ENCODE measurements around the gene JADE1. TPM values are rescaled to one million over a fixed set of nuclear protein-coding genes. Genes with fewer than 3 reads are reported as not detected.

The JADE1 gene
- total and polyA plus RNA-seq, 9 of the 15 experiments (the other 6 are each of a cell fraction or from before 2014, with no cell fraction given), result 8.3 to 37.9 (median 24.4) TPM

DNA sequence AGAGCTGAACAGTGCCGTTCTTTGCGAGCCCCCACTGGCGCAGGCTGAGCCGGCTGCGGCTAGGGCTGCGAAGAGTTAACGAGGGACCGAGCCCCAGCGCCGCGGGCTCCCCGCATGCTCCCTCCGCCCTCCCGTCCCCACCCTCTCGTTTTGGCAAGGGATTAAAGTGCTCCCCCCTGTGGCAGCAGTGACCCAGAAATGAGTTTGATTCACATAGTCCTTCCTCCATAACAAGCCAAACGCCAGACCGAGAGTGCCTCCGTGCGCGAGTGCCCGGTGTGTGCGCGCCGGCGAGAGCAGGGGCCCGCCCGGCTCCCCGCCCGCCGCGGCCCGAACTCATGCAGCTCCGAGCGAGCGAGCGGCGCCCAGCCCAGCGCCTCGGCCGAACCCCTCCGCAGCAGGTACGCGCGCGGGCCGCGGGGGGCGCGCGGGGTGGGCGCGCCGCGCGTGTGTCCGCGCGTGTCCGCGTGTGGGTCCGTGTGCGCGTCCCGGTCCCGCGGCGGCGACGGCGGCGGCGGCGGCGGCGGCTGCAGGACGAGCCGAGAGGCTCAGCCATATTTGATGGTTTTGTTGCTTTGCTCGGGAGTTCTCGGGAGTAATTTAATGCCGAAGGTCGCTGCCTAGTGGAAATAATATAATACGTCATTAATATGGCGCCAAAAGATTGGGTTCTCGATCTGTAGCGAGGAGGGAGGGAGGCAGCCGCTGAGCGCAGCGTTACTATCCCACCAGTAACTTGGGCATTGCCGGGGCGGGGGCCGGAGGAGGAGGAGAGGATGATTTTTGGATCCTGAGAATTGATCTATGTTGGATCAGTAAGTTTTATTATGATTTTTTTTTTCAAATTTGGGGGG lies at the start of gene JADE1 (continued):
- TF ChIP-seq ZFPM2 (CRISPR knock-in tag; IDR thresholded peaks at IDR 0.05) (no peak), ARID1B (IDR thresholded peaks at IDR 0.05) (peak; percentile 29), CCAR2 (IDR thresholded peaks at IDR 0.05; ENCODE audit: low read depth, low read length) (no peak), BRD4 (IDR thresholded peaks at IDR 0.05) (no peak), ZNF24 (IDR thresholded peaks at IDR 0.05) (peak; percentile 66; the same call in 1 of the 2 replicates), MTA2 (IDR thresholded peaks at IDR 0.05; ENCODE audit: low read depth) (no peak), POLR3A (IDR thresholded peaks at IDR 0.05; ENCODE audit: borderline replicate concordance, extremely low read depth, insufficient read depth, insufficient read length) (no peak), ATF1 (CRISPR knock-in tag; IDR thresholded peaks at IDR 0.05) (no peak), ATF1 (tag; IDR thresholded peaks at IDR 0.05) (peak; percentile 63), KAT7 (CRISPR knock-in tag; IDR thresholded peaks at IDR 0.05; ENCODE audit: borderline replicate concordance) (peak; percentile 66; the same call in 1 of the 2 replicates), ZBTB17 (CRISPR knock-in tag; IDR thresholded peaks at IDR 0.05) (no peak), CHD2 (IDR thresholded peaks at IDR 0.05; ENCODE audit: low read depth, low read length) (no peak), POLR2H (tag; IDR thresholded peaks at IDR 0.05; ENCODE audit: low read depth) (peak; percentile 26), HCFC1 (IDR thresholded peaks at IDR 0.05; ENCODE audit: low read depth, low read length) (0 out of 2 replicates have a peak, but pooled peaks have one; percentile 44), ZNF212 (CRISPR knock-in tag; IDR thresholded peaks at IDR 0.05) (no peak), LCOR (CRISPR knock-in tag; IDR thresholded peaks at IDR 0.05) (peak; percentile 95), HNRNPUL1 (IDR thresholded peaks at IDR 0.05; ENCODE audit: low read length) (no peak), MAFG (tag; conservative IDR thresholded peaks at IDR 0.05) (no peak), NCOR1 (IDR thresholded peaks at IDR 0.05) (0 out of 2 replicates have a peak, but pooled peaks have one; percentile 19), RBM39 (optimal IDR thresholded peaks at IDR 0.05; ENCODE audit: low read depth, low read length) (no peak), CXXC5 (CRISPR knock-in tag; IDR thresholded peaks at IDR 0.05) (peak; percentile 76), TRIM28 (IDR thresholded peaks at IDR 0.05) (no peak)
- TF ChIP-seq, protein P1, sequence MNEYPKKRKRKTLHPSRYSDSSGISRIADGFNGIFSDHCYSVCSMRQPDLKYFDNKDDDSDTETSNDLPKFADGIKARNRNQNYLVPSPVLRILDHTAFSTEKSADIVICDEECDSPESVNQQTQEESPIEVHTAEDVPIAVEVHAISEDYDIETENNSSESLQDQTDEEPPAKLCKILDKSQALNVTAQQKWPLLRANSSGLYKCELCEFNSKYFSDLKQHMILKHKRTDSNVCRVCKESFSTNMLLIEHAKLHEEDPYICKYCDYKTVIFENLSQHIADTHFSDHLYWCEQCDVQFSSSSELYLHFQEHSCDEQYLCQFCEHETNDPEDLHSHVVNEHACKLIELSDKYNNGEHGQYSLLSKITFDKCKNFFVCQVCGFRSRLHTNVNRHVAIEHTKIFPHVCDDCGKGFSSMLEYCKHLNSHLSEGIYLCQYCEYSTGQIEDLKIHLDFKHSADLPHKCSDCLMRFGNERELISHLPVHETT (CRISPR knock-in tag; conservative IDR thresholded peaks at IDR 0.05 in 1 of 2, IDR thresholded peaks at IDR 0.05 in 1 of 2), result peak in 1 of 2 experiments; percentile 92; a peak in 2 of 4 replicates
- TF ChIP-seq, protein P2, sequence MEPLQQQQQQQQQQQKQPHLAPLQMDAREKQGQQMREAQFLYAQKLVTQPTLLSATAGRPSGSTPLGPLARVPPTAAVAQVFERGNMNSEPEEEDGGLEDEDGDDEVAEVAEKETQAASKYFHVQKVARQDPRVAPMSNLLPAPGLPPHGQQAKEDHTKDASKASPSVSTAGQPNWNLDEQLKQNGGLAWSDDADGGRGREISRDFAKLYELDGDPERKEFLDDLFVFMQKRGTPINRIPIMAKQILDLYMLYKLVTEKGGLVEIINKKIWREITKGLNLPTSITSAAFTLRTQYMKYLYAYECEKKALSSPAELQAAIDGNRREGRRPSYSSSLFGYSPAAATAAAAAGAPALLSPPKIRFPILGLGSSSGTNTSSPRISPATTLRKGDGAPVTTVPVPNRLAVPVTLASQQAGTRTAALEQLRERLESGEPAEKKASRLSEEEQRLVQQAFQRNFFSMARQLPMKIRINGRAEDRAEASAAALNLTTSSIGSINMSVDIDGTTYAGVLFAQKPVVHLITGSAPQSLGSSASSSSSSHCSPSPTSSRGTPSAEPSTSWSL (CRISPR knock-in tag; IDR thresholded peaks at IDR 0.05; ENCODE audit: borderline replicate concordance), result no peak
- TF ChIP-seq, protein P3, sequence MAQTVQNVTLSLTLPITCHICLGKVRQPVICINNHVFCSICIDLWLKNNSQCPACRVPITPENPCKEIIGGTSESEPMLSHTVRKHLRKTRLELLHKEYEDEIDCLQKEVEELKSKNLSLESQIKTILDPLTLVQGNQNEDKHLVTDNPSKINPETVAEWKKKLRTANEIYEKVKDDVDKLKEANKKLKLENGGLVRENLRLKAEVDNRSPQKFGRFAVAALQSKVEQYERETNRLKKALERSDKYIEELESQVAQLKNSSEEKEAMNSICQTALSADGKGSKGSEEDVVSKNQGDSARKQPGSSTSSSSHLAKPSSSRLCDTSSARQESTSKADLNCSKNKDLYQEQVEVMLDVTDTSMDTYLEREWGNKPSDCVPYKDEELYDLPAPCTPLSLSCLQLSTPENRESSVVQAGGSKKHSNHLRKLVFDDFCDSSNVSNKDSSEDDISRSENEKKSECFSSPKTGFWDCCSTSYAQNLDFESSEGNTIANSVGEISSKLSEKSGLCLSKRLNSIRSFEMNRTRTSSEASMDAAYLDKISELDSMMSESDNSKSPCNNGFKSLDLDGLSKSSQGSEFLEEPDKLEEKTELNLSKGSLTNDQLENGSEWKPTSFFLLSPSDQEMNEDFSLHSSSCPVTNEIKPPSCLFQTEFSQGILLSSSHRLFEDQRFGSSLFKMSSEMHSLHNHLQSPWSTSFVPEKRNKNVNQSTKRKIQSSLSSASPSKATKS (CRISPR knock-in tag; IDR thresholded peaks at IDR 0.05), result no peak

Measured in K562 (cell line).